OCI-LY3 (cell line): ENCODE measurements around the gene TBCK.

Source experiments
- H2AFZ ChIP-seq: fragments of 200-600, 300-600 bp; shearing (Covaris generic); 2 replicates; pipeline ENCODE4 v1.6.0; 2014; ENCODE audit warnings: antibody characterized with exemption, low read depth, low read length
- H3K27ac ChIP-seq: fragments of 200-600, 300-600 bp; sonication (generic); 2 replicates; pipeline ENCODE4 v1.5.1; 2014; ENCODE audit warnings: mild to moderate bottlenecking, low read length, moderate library complexity, mixed read lengths
- H3K27me3 ChIP-seq: fragments of 200-600, 300-600 bp; sonication (generic); 2 replicates; pipeline ENCODE4 v1.6.1; 2014; ENCODE audit warnings: low read depth, low read length, mixed read lengths
- H3K36me3 ChIP-seq: fragments of 200-600, 300-600 bp; sonication (generic); replicated peaks from 2 replicates; pipeline ENCODE3; 2014; ENCODE audit warnings: low read depth, low read length, mixed read lengths
- H3K4me1 ChIP-seq: fragments of 300-600, 200-600 bp; sonication (generic); 2 replicates; pipeline ENCODE4 v1.6.1; 2014; ENCODE audit warnings: low read length, mixed read lengths
- H3K4me2 ChIP-seq: fragments of 200-600, 300-600 bp; sonication (generic); 2 replicates; pipeline ENCODE4 v1.6.1; 2014; ENCODE audit warnings: low read length, mixed read lengths
- H3K4me3 ChIP-seq: fragments of 300-600, 200-600 bp; sonication (generic); 2 replicates; pipeline ENCODE4 v1.5.1; 2014; ENCODE audit warnings: antibody characterized with exemption, mild to moderate bottlenecking, low read length, moderate library complexity
- H3K79me2 ChIP-seq: fragments of 300-600, 200-600 bp; shearing (Covaris generic); 2 replicates; pipeline ENCODE4 v1.6.1; 2014; ENCODE audit warnings: mild to moderate bottlenecking, low read length, mixed read lengths
- H3K9ac ChIP-seq: fragments of 300-600, 200-600 bp; shearing (Covaris generic); 2 replicates; pipeline ENCODE4 v1.6.0; 2014; ENCODE audit warnings: mild to moderate bottlenecking, low read length, moderate library complexity
- H3K9me3 ChIP-seq: fragments of 200-600, 300-600 bp; shearing (Covaris generic); 2 replicates; pipeline ENCODE4 v1.6.1; 2014; ENCODE audit warnings: low read length, mixed read lengths; ENCODE audit not compliant: insufficient read depth
- H4K20me1 ChIP-seq: fragments of 200-600, 300-600 bp; sonication (generic); 2 replicates; pipeline ENCODE4 v1.6.1; 2016; ENCODE audit warnings: low read length, mixed read lengths; ENCODE audit not compliant: insufficient read depth
- CTCF ChIP-seq: fragments of 200-600, 300-600 bp; sonication (generic); IDR thresholded peaks from 2 replicates; pipeline ENCODE4 v1.5.1; 2014; ENCODE audit warnings: antibody characterized with exemption, low read length, low read depth
- EZH2phosphoT487 ChIP-seq: fragments of 200-600 bp; shearing (Covaris generic); IDR thresholded peaks from 2 replicates; pipeline ENCODE4 v1.6.1; 2018; ENCODE audit warnings: antibody characterized with exemption, mixed run types, low read depth

TBCK gene

GRCh38 chr4:106210021-106210420 is 106.0 kb downstream of the TBCK start:
- TF ChIP-seq CTCF (no peak), EZH2phosphoT487 (no peak)
- no peak overlapping the region for H3K4me2 ChIP-seq
- H3K79me2 ChIP-seq: no peaks in the 10 kb centered on the region
- H3K9ac ChIP-seq: no peak overlapping the region
- H3K9me3 ChIP-seq: no peaks in the 10 kb centered on the region
- no peak overlapping the region for H3K27ac ChIP-seq
- H4K20me1 ChIP-seq: no peaks in the 10 kb centered on the region
- no peaks in the 10 kb centered on the region for H3K27me3 ChIP-seq
- H3K4me3 ChIP-seq: no peak overlapping the region
- no peak overlapping the region for H2AFZ ChIP-seq
- H3K4me1 ChIP-seq: no peaks in the 10 kb centered on the region
- H3K36me3 ChIP-seq: peaks cover 4% of the 10 kb centered on the region

- Histone ChIP-seq H3K27ac (no peak overlapping the region), H2AFZ (no peak overlapping the region), H3K4me3 (no peak overlapping the region), H3K36me3 (peaks cover 4% of the 10 kb centered on the region), H3K4me2 (no peak overlapping the region), H3K79me2 (no peaks in the 10 kb centered on the region), H3K9ac (no peak overlapping the region), H3K4me1 (no peaks in the 10 kb centered on the region), H3K27me3 (no peaks in the 10 kb centered on the region), H4K20me1 (no peaks in the 10 kb centered on the region), H3K9me3 (no peaks in the 10 kb centered on the region)
- no peak for TF ChIP-seq EZH2phosphoT487
- no peak for TF ChIP-seq CTCF
These were observed 107.2 kb downstream of the TBCK start for GRCh38 chr4:106208481-106209460.

- Histone ChIP-seq H3K36me3 (no peaks in the 10 kb centered on the region), H3K27me3 (no peaks in the 10 kb centered on the region), H3K9ac (no peak overlapping the region), H3K79me2 (no peaks in the 10 kb centered on the region), H3K4me2 (no peak overlapping the region), H3K9me3 (no peaks in the 10 kb centered on the region), H3K4me1 (no peaks in the 10 kb centered on the region), H2AFZ (no peak overlapping the region), H3K27ac (no peak overlapping the region), H4K20me1 (no peaks in the 10 kb centered on the region), H3K4me3 (no peak overlapping the region)
- TF ChIP-seq CTCF (peak; percentile 70), EZH2phosphoT487 (no peak)
These were observed 114.6 kb downstream of the TBCK start for GRCh38 chr4:106201373-106201772.

- Histone ChIP-seq H3K36me3 (no peaks in the 10 kb centered on the region), H3K9ac (no peak overlapping the region), H3K9me3 (no peaks in the 10 kb centered on the region), H2AFZ (no peak overlapping the region), H3K4me2 (no peak overlapping the region), H3K79me2 (no peaks in the 10 kb centered on the region), H3K27ac (no peak overlapping the region), H3K4me1 (no peaks in the 10 kb centered on the region), H3K27me3 (no peaks in the 10 kb centered on the region), H4K20me1 (no peaks in the 10 kb centered on the region), H3K4me3 (no peak overlapping the region)
- no peak for TF ChIP-seq CTCF
- no peak for TF ChIP-seq EZH2phosphoT487
These were observed 120.5 kb downstream of the TBCK start for GRCh38 chr4:106195435-106195950.
